HG03460 (cell line): ENCODE data around the gene NPRL2.

Experiments used
- ATAC-seq: cut with Tn5 transposase; IDR thresholded peaks from one replicate; pipeline ENCODE4 v1.9.1; 2021; ENCODE audit not compliant: unreplicated experiment

The NPRL2 gene

DNA sequence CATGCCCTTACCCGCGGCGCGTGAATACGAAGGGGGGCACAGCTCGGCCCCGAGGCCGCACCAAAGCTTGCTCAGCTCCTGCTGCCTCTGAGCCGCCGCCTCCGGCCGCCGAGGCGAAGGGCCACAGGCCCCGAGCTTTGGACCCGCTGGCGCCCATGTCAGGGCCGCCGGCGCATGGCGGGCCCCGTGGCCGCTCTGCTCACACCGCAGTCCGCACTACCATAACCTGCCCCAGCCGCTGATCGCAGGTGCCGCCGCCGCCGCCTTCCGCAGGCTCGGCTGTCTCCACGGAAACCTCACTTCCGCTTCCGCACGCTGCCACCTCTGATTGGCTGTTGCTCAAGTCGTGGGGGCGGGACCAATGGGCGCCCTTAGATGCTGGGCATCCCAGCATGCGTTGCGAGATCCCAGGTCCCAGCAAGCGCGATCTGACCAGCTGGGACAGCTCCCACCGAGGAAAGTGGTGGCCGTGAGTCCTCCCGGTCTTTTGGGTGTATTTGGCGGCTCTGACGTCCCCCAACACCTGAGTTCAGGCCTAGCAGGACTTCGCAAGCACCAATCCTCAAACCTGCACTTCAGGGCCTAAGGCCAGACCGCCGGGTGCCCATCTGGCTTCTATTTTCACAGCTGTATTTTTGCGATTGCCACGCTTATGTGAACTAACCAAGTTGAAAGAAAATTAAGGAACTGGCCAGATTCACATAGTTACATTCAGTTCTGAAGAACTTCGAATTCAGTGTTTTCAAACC is 22.5 kb downstream of the NPRL2 start, which contains the start of gene TUSC2:
TSS of gene TUSC2 (minus strand) at position 281 of the 749 bp plus-strand sequence. CDS start at position 157, 124 bp downstream.
- ATAC-seq = peak; percentile 80

DNA sequence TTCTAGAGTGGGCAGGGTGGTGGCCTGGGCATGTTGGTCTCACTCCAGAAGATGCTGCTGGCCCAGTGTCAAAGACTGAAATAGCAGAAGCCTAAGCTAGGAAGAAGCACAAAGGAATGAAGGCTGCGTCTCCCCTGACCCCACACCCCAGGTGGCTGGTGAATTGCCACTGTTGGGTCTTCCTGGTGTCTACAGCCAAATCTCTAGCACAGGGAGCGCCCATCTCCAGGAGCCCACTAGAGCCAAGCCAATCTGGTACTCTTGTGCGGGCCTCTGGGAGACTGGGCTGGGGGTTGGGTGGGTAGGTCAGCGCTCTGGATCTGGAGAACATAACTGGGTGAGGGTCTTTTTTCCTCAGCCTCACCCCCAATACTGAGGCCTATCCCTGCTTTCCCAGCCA is 23.4 kb downstream of the NPRL2 start:
- ATAC-seq = no peak

GRCh38 chr3:50326182-50326541 is 24.4 kb downstream of the NPRL2 start:
- ATAC-seq = no peak

DNA sequence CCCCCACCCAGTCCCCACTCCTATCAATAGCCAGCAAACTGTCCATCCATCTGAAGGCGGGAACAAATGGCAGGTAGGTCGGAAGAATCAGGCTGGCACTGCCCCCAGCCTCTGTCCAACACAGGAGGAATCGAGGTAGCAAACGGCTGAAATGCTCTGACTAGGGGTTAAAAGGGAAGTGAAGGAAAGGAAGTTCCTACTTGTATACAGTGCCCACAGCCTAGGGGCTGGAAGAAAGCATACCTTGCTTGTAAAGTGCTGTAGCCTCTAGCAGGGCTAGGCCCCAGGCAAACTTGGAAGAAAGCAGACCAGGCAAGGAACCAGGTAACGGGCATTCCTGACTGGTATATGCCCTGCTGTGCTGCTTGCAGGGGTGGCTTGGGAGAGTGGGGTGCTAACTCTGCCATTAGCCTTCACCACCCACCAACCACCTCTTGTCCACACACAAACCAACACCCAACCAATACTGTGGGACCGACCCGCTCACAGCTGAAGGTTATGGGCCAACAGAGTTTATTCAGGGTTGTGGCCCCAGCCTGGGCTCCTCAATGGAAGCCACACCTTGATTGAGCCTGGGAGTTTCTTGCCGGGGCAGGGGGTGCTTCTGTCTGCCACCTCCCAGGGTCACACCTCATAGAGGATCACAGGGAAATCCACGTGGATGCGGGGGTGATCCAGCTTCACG is 24.9 kb downstream of the NPRL2 start:
- no peak for ATAC-seq

DNA sequence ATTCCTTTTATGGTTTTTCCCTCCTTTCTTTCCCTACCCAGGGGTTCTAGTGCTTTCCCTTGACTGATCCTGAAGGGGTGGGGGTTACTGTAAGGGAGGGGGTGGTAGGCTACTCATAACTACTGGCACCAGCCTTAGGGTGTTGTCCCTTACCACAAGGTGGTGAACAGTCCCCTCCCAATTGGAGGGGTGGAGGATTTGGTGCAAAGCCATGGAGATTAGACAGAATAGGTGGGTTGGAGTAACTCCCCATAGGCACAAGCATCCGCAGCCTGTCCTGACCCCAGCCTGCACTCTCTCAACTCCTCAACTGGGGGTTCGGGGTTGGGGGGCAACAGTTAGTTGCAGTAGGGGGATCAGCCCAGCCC is 25.5 kb downstream of the NPRL2 start:
- ATAC-seq = no peak

GRCh38 chr3:50324351-50325112 is 26.0 kb downstream of the NPRL2 start:
- no peak for ATAC-seq

DNA sequence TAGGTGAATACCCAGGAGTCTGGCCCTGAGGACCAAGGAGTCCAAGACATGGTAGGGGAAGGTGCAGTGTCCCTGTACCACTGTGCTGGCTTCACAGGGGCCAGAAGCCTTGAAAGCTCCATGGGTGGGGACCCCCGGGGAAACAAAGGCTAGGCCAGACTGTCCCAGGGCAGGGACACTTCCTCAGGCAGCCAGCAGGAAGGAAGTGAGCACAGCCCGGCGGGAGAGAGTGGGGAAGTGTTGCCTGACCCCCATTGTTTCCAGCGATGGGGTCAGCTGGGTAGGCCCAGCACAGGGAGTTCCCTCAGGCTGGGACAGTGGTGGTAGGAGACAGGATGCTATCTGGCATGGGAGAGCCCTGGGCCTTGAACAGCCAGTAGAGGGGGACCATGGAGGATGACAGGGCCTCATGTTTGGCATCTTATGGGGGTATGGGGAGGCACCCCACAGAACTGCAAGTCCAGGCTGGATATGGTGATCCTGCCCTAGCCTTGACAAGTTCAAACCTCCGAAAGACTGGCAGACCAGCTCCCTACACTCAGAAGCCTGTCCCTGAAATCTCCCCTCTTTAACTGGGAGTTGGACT is 26.9 kb downstream of the NPRL2 start:
- ATAC-seq = no peak

- ATAC-seq = no peak
Observed at GRCh38 chr3:50323092-50323600, 27.4 kb downstream of the NPRL2 start.

DNA sequence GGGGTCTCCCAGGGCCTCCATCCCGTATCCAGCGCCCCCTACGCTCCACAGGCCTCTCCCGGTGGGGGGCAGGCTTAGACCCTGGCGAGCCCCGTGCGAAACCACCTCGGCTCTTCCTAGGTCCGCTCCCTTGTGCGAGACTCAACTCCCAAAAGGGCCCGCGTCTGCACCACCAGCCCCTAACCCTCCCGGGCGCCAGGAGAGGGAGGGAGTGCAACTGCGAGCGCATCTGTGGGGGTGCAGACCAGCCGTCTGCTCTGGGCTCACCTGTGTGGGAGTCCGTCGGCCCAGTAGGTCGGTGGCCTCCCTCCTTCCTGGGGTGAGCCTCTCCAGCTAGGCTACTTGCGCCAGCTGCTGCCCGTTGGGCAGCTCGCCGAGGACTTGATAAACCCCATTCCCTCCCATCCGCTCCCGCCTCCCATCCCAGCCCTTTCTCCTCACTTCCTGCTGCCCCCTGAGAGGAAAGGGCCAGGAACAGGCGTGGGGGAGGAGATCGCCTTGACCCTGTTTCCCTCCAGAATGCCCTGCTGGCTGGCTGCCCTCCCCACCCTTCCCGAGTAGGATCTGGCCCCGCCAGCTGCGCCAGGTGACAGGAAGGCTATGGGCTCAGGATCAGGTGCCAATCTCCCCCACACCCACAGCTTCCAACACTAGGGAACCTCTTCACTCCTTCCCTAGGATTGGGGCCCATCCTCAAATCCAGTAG is 28.0 kb downstream of the NPRL2 start, which contains the start of gene HYAL2:
TSS of gene HYAL2 (minus strand) at position 360 of the 706 bp plus-strand sequence. CDS start 2,256 bp downstream, outside the sequence.
- ATAC-seq = no peak

DNA sequence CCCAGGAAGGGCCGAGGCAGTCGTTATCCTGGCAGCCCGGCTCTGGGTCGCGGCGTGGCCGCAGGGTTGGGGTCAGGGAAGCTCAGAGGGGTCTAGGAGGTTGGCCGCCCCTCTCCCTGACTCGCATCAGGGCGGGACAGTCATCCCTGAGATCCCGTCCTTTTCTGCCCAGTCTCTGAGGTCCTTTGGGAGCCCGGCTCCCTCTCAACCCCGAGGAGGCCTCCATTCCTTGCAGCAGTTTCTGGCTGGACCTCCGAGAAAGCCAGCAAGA is 28.5 kb downstream of the NPRL2 start:
- ATAC-seq = no peak

GRCh38 chr3:50321336-50322114 is 29.1 kb downstream of the NPRL2 start:
- ATAC-seq = peak; percentile 75

GRCh38 chr3:50320853-50321335 is 29.7 kb downstream of the NPRL2 start:
- ATAC-seq = peak; percentile 49

DNA sequence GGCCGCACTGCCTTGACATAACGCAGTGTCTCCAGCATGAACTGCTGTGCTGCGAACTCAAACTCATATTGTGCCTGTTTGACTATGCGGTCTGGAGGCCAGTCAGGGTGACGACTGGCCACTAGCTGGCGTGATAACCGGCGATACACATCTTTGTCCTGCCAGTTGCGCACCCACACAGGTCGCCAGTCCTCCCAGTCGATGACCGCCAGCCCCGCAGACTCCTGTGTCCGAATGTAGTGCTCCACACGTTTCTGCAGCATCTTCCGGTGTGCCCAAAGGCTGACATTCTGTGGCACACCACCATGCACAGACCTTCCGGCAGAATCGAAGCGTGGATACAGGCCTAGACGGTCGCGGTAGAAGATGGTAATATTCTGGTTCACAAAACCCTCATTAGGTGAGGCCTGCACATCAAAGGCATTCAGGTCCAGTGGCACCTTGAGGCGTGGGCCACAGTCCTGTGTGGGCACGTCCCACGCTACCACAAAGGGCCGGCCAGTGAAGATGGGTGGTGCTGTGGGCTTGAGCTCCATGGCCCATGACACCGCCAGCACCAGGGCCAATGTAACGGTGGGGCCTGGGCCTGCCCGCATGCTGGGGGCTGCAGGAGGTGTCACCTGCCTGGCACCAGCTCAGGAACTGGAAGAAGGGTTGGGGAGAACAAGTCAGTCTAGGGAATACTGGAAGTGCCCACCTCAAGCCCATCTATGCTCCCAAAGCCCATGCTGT is 30.5 kb downstream of the NPRL2 start:
- ATAC-seq = no peak

- ATAC-seq = no peak
Observed at GRCh38 chr3:50319181-50319893, 31.2 kb downstream of the NPRL2 start.

DNA sequence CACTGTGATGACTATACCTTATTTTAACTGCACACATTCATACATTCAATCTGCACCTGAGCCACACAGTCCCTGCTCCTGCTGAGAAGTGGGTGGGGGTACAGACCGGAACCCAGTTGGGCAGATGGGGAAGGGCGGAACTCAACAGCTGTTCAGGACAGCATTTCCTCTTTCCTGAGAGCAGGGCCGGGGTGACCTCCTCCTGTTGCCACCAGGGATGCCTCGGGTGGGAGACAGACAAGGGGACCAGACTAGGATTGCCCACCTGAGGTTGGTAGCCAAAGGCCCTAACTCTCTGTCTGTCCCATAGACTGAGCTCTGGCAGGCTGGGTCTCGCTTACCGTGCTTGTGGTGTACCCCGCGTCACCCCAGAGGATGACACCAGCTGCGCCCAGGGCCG is 32.0 kb downstream of the NPRL2 start:
- no peak for ATAC-seq

GRCh38 chr3:50318163-50318562 is 32.4 kb downstream of the NPRL2 start:
- ATAC-seq = no peak

GRCh38 chr3:50317300-50317699 is 33.3 kb downstream of the NPRL2 start:
- ATAC-seq = no peak

- no peak for ATAC-seq
Observed at GRCh38 chr3:50316657-50317242, 33.8 kb downstream of the NPRL2 start.
